Nephron (organoid): ENCODE data around the gene DENND1A.
A peak's percentile ranks its signal among the peaks of the same experiment; 100 is the strongest.

Source experiments
- H3K27ac Mint-ChIP-seq, 3 experiments: 2 replicates each; pipeline ENCODE4 v1.8.0; 2020; ENCODE audit warnings: mixed read lengths in 3 of 3, mild to moderate bottlenecking in 2 of 3, moderate library complexity in 1 of 3
- H3K27me3 Mint-ChIP-seq: 2 replicates; pipeline ENCODE4 v1.8.0; 2021; ENCODE audit warnings: low read depth, mild to moderate bottlenecking, moderate library complexity, mixed read lengths
- H3K36me3 Mint-ChIP-seq: 2 replicates; pipeline ENCODE4 v1.8.0; 2020; ENCODE audit warnings: low read depth, mixed read lengths
- H3K4me1 Mint-ChIP-seq: 2 replicates; pipeline ENCODE4 v1.8.0; 2020; ENCODE audit warnings: mixed read lengths
- H3K4me3 Mint-ChIP-seq, 3 experiments: 2 replicates each; pipeline ENCODE4 v1.8.0; 2020; ENCODE audit warnings: mild to moderate bottlenecking in 3 of 3, mixed read lengths in 3 of 3, moderate library complexity in 2 of 3
- H3K9me3 Mint-ChIP-seq: 2 replicates; pipeline ENCODE4 v1.8.0; 2020; ENCODE audit warnings: mixed read lengths
- TF ChIP-seq, protein P1 (sequence below), 3 experiments: fragments of 200-600 bp; sonication (generic); IDR thresholded peaks; one replicate each; pipeline ENCODE4 v1.5.0; 2021; ENCODE audit warnings: antibody characterized with exemption in 3 of 3; ENCODE audit not compliant: unreplicated experiment in 3 of 3

DENND1A gene

DNA sequence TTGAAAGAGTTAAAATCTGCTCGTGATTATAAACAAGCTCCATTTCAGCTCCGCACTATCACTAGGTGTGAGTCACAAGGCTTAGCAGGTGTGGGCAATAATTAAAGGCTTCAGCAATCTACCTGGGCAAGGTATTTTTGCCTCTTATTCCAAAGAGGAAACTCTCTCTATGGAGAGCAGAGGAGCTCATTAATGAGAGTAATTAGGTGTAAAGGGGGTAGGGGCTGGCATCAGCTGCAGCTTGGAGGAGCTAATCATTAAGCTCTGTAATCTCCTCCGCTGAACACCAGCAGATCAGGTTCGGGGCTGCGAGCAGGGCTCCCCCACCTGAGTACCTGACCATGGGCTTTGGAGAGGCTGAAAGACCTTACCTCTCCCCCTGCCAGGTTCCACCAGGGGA lies 444.7 kb downstream of the DENND1A start:
- Mint-ChIP-seq H3K27ac (peak overlapping the region in 1 of 3 experiments; percentile 28), H3K4me3 (no peak overlapping the region), H3K4me1 (no peaks in the 10 kb centered on the region), H3K36me3 (no peaks in the 10 kb centered on the region), H3K27me3 (peaks cover 29% of the 10 kb centered on the region), H3K9me3 (no peaks in the 10 kb centered on the region)
- TF ChIP-seq, protein P1, sequence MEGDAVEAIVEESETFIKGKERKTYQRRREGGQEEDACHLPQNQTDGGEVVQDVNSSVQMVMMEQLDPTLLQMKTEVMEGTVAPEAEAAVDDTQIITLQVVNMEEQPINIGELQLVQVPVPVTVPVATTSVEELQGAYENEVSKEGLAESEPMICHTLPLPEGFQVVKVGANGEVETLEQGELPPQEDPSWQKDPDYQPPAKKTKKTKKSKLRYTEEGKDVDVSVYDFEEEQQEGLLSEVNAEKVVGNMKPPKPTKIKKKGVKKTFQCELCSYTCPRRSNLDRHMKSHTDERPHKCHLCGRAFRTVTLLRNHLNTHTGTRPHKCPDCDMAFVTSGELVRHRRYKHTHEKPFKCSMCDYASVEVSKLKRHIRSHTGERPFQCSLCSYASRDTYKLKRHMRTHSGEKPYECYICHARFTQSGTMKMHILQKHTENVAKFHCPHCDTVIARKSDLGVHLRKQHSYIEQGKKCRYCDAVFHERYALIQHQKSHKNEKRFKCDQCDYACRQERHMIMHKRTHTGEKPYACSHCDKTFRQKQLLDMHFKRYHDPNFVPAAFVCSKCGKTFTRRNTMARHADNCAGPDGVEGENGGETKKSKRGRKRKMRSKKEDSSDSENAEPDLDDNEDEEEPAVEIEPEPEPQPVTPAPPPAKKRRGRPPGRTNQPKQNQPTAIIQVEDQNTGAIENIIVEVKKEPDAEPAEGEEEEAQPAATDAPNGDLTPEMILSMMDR (IDR thresholded peaks at IDR 0.05; ENCODE audit: unreplicated experiment in 3 of 3) = no peak

DNA sequence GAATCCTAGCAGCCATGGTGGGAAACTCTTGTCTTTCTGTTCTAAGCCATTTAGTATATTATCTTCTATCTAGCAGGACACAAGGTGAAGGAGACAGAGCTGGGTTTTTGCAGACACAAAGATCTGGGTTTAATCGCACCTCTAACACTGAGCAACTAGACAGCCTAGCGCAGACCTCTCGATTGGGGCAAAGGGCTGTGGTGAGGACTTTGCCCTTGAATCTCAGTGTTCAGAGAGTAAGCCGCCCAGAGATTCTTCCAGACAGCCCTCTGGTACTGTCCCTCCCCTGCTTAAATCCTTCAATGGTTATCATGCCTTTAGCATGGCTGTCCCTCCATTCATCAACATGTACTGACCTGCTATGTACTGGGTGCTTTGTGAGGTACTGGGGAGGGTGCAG lies 445.8 kb downstream of the DENND1A start:
- Mint-ChIP-seq H3K27ac (peak overlapping the region in 1 of 3 experiments; percentile 62), H3K4me3 (no peak overlapping the region), H3K4me1 (no peaks in the 10 kb centered on the region), H3K9me3 (no peaks in the 10 kb centered on the region), H3K36me3 (no peaks in the 10 kb centered on the region), H3K27me3 (peaks cover 25% of the 10 kb centered on the region)
- TF ChIP-seq, protein P1 (IDR thresholded peaks at IDR 0.05; ENCODE audit: unreplicated experiment in 3 of 3) = no peak

GRCh38 chr9:123483191-123483803 lies 446.6 kb downstream of the DENND1A start:
- H3K27me3 Mint-ChIP-seq = peaks cover 23% of the 10 kb centered on the region
- H3K36me3 Mint-ChIP-seq = no peaks in the 10 kb centered on the region
- H3K27ac Mint-ChIP-seq = no peak overlapping the region
- no peaks in the 10 kb centered on the region for H3K4me1 Mint-ChIP-seq
- H3K9me3 Mint-ChIP-seq = no peaks in the 10 kb centered on the region
- TF ChIP-seq, protein P1 (IDR thresholded peaks at IDR 0.05; ENCODE audit: unreplicated experiment in 3 of 3) = no peak
- no peak overlapping the region for H3K4me3 Mint-ChIP-seq

GRCh38 chr9:123482295-123482968 lies 447.5 kb downstream of the DENND1A start:
- Mint-ChIP-seq H3K27ac (no peak overlapping the region), H3K4me1 (no peaks in the 10 kb centered on the region), H3K9me3 (no peaks in the 10 kb centered on the region), H3K27me3 (peaks cover 16% of the 10 kb centered on the region), H3K4me3 (no peak overlapping the region), H3K36me3 (no peaks in the 10 kb centered on the region)
- TF ChIP-seq, protein P1 (IDR thresholded peaks at IDR 0.05; ENCODE audit: unreplicated experiment in 3 of 3) = no peak

DNA sequence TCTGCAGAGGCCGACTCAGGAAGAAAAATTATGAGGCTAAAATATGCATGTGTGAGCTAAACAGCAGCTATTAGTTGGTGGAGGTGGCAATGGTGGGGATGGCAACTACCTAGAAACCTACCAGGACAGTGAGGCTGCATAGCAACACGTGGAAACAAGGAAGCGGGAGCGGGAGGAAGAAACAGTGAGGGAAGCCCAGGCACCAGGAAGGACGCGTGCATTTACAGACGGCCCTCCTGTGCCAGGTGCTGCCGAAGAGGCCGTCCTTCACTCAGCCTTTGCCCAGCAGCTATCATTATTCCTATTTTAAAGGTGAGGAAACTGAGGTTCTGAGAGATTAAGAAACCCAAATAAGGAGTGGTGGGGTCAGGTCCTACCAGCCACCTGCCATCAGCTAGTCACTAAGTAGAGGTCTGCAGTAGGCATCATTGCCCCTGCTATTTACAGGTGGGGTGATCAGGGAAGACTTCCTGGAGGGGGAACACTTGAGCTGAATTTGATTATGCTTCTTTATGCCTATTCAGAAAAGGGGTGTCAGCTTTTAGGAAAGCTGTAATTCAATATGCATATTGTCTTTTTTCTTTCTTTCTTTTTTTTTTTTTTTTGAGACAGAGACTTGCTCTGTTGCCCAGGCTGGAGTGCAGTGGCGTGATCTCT lies 448.6 kb downstream of the DENND1A start:
- no peak overlapping the region for H3K4me3 Mint-ChIP-seq
- TF ChIP-seq, protein P1 (IDR thresholded peaks at IDR 0.05; ENCODE audit: unreplicated experiment in 3 of 3) = no peak
- no peaks in the 10 kb centered on the region for H3K9me3 Mint-ChIP-seq
- no peaks in the 10 kb centered on the region for H3K4me1 Mint-ChIP-seq
- H3K27ac Mint-ChIP-seq = no peak overlapping the region
- H3K36me3 Mint-ChIP-seq = no peaks in the 10 kb centered on the region
- peaks cover 12% of the 10 kb centered on the region for H3K27me3 Mint-ChIP-seq
